HCT116 (cell line): ENCODE results near the gene OR1F1. TPM values are rescaled to one million over a fixed set of nuclear protein-coding genes. Genes with fewer than 3 reads are reported as not detected.

Experiments
- ATAC-seq: fragments of 200-7000 bp; cut with Tn5 transposase; 2 replicates; pipeline ENCODE4 v1.9.1; 2020; ENCODE audit warnings: mild to moderate bottlenecking, moderate library complexity
- BruUV-seq: library from RNA; stranded (reverse); fragments of 400-500 nt; replicated peaks from 2 replicates; lab custom pipeline; 2021; lab: Mats Ljungman, UMichigan
- CTCF ChIA-PET: fragments of 300-600 bp; sonication (Branson Sonifier 250); formaldehyde crosslinking; loops from one replicate; lab custom pipeline; 2021; ENCODE audit warnings: antibody characterized with exemption; lab: Charles Lee
- POLR2A ChIA-PET: fragments of 300-600, 350-600 bp; sonication (Branson Sonifier 250); formaldehyde crosslinking; loops from one replicate; lab custom pipeline; 2021; ENCODE audit warnings: antibody characterized with exemption; lab: Charles Lee
- RAD21 ChIA-PET, 2 experiments: fragments of 300-600 bp; sonication (Branson Sonifier 250); formaldehyde crosslinking; loops; one replicate each; lab custom pipeline; 2023; ENCODE audit warnings: low total read pairs in 2 of 2; ENCODE audit not compliant: uncharacterized antibody in 2 of 2, unreplicated experiment in 2 of 2, low non-redundant PET in 1 of 2; lab: Charles Lee
- DNase-seq: peaks from one replicate; pipeline ENCODE4 v3.0.0-alpha.2; 2010; ENCODE audit warnings: low read depth, low spot score
- H2AFZ ChIP-seq: fragments of 200-600 bp; shearing (Covaris generic), sonication (generic); 2 replicates; pipeline ENCODE4 v1.6.1; 2017; ENCODE audit warnings: low read depth, mixed run types, mixed read lengths, antibody characterized with exemption, low read length; ENCODE audit not compliant: poor library complexity, severe bottlenecking
- H3K27ac ChIP-seq: 2 replicates; pipeline ENCODE4 v1.5.1; 2012; ENCODE audit warnings: low read depth, low read length
- H3K27me3 ChIP-seq: fragments of 200-600 bp; sonication (generic); 2 replicates; pipeline ENCODE4 v1.6.1; 2016; ENCODE audit warnings: mixed run types, low read length, mixed read lengths; ENCODE audit not compliant: insufficient read depth
- H3K36me3 ChIP-seq, 2 experiments: fragments of 200-500 bp in 1 of 2; fragments of 200-600 bp in 1 of 2; sonication (Bioruptor generic) in 1 of 2; sonication (generic) in 1 of 2; 2 replicates each; pipeline versions ENCODE4 v1.5.1 to v1.6.1; 2014 to 2016; ENCODE audit warnings: low read length in 2 of 2, inconsistent platforms in 1 of 2, mixed read lengths in 1 of 2, mixed run types in 1 of 2; ENCODE audit not compliant: insufficient read depth in 2 of 2, control insufficient read depth in 1 of 2
- H3K4me1 ChIP-seq, 2 experiments: fragments of 200-600 bp in 1 of 2; sonication (generic) in 1 of 2; 2 replicates each; pipeline versions ENCODE4 v1.5.1 to v1.6.1; 2012 to 2017; ENCODE audit warnings: low read length in 2 of 2, inconsistent platforms in 1 of 2, mild to moderate bottlenecking in 1 of 2, mixed read lengths in 1 of 2, mixed run types in 1 of 2, moderate library complexity in 1 of 2; ENCODE audit not compliant: insufficient read depth in 2 of 2, control insufficient read depth in 1 of 2
- H3K4me2 ChIP-seq: fragments of 200-600 bp; sonication (generic); 2 replicates; pipeline ENCODE4 v1.6.1; 2017; ENCODE audit warnings: mixed run types, low read length, mixed read lengths
- H3K4me3 ChIP-seq, 2 experiments: fragments of 200-600 bp in 1 of 2; sonication (generic) in 1 of 2; replicated peaks in 1 of 2; 2 replicates each; pipeline ENCODE4 v1.5.1; 2011 to 2016; ENCODE audit warnings: low read length in 2 of 2, control low read depth in 1 of 2, low read depth in 1 of 2, mild to moderate bottlenecking in 1 of 2, mixed read lengths in 1 of 2, mixed run types in 1 of 2
- H3K79me2 ChIP-seq: fragments of 200-600 bp; sonication (generic); 2 replicates; pipeline ENCODE4 v1.6.1; 2017; ENCODE audit warnings: mild to moderate bottlenecking, mixed run types, low read length, moderate library complexity, mixed read lengths; ENCODE audit not compliant: insufficient read depth
- H3K9ac ChIP-seq: fragments of 200-600 bp; sonication (generic); 2 replicates; pipeline ENCODE4 v1.6.1; 2016; ENCODE audit warnings: low read length, mixed read lengths
- H3K9me2 ChIP-seq: fragments of 200-600 bp; sonication (generic), shearing (Covaris generic); 2 replicates; pipeline ENCODE4 v1.6.1; 2017; ENCODE audit warnings: mixed run types, mild to moderate bottlenecking, moderate library complexity; ENCODE audit not compliant: insufficient read depth
- H3K9me3 ChIP-seq, 2 experiments: fragments of 200-500 bp in 1 of 2; fragments of 200-600 bp in 1 of 2; sonication (Bioruptor generic) in 1 of 2; sonication (generic) in 1 of 2; 2 replicates each; pipeline ENCODE4 v1.6.1; 2014 to 2017; ENCODE audit warnings: low read length in 2 of 2, mixed read lengths in 2 of 2, inconsistent platforms in 1 of 2, low read depth in 1 of 2, mild to moderate bottlenecking in 1 of 2, mixed run types in 1 of 2, moderate library complexity in 1 of 2; ENCODE audit not compliant: control insufficient read depth in 1 of 2, insufficient read depth in 1 of 2
- H4K20me1 ChIP-seq: fragments of 200-600 bp; sonication (generic), shearing (Covaris generic); 2 replicates; pipeline ENCODE4 v1.6.1; 2017; ENCODE audit warnings: mixed run types, mild to moderate bottlenecking, moderate library complexity; ENCODE audit not compliant: insufficient read depth
- CBX3 ChIP-seq: IDR thresholded peaks from 2 replicates; pipeline ENCODE4 v1.6.1; 2012; ENCODE audit warnings: low read depth
- CEBPB ChIP-seq: IDR thresholded peaks from 2 replicates; pipeline ENCODE4 v1.6.1; 2012; ENCODE audit warnings: low read depth
- CTCF ChIP-seq, 3 experiments: fragments of 200-600 bp in 1 of 3; sonication (generic) in 1 of 3; IDR thresholded peaks in 2 of 3; conservative IDR thresholded peaks in 1 of 3; 2 replicates each; pipeline ENCODE4 v1.5.1; 2012 to 2017; ENCODE audit warnings: low read depth in 2 of 3, low read length in 2 of 3, antibody characterized with exemption in 1 of 3, borderline replicate concordance in 1 of 3, control low read depth in 1 of 3, mild to moderate bottlenecking in 1 of 3, mixed read lengths in 1 of 3, mixed run types in 1 of 3, moderate library complexity in 1 of 3; ENCODE audit not compliant: insufficient read depth in 1 of 3
- JUND ChIP-seq: IDR thresholded peaks from 2 replicates; pipeline ENCODE4 v1.6.1; 2012
- MAX ChIP-seq: IDR thresholded peaks from 2 replicates; pipeline ENCODE4 v1.6.1; 2012
- POLR2A ChIP-seq: IDR thresholded peaks from 2 replicates; pipeline ENCODE4 v1.7.0; 2011; ENCODE audit warnings: borderline replicate concordance; ENCODE audit not compliant: insufficient read depth, insufficient read length; ENCODE audit errors: extremely low read depth
- POLR2AphosphoS5 ChIP-seq: IDR thresholded peaks from 2 replicates; pipeline ENCODE4 v1.6.1; 2011; ENCODE audit warnings: mild to moderate bottlenecking, low read depth, low read length, moderate library complexity
- RAD21 ChIP-seq: IDR thresholded peaks from 2 replicates; pipeline ENCODE4 v1.6.1; 2012; ENCODE audit warnings: low read depth, mild to moderate bottlenecking
- SP1 ChIP-seq: IDR thresholded peaks from 2 replicates; pipeline ENCODE4 v1.6.1; 2012; ENCODE audit warnings: low read depth
- SRF ChIP-seq: IDR thresholded peaks from 2 replicates; pipeline ENCODE4 v1.6.1; 2012; ENCODE audit warnings: low read depth
- ZFX ChIP-seq: fragments of 450-650 bp; IDR thresholded peaks from 2 replicates; pipeline ENCODE4 v1.6.1; 2017
- ZNF274 ChIP-seq: fragments of 200-500 bp; sonication (Bioruptor generic); IDR thresholded peaks from 2 replicates; pipeline ENCODE4 v1.6.1; 2014; ENCODE audit warnings: mild to moderate bottlenecking, low read depth, low read length, inconsistent platforms
- intact Hi-C: fragments of 100-400 bp; cut with micrococcal nuclease; formaldehyde crosslinking; loops from 2 replicates; pipeline ENCODE4 v1.10.0; 2022
- total RNA-seq: library from RNA; stranded (reverse); gene quantifications from one replicate; pipeline ENCODE4 v1.2.1, GENCODE V29; 2021; ENCODE audit not compliant: unreplicated experiment

OR1F1 gene
- total RNA-seq, 1 experiment from 2014 or later: not detected

- Histone ChIP-seq H3K9ac (no peak overlapping the region), H3K4me1 (peaks cover 11 to 43% of the 10 kb centered on the region in 2 experiments; a peak in 3 of 4 replicates), H3K36me3 (no peaks in the 10 kb centered on the region), H2AFZ (no peak overlapping the region), H3K9me3 (no peaks in the 10 kb centered on the region), H3K9me2 (no peaks in the 10 kb centered on the region), H4K20me1 (no peaks in the 10 kb centered on the region), H3K27me3 (no peaks in the 10 kb centered on the region), H3K27ac (peak overlapping the region; percentile 4; the same call in 1 of the 2 replicates), H3K79me2 (no peaks in the 10 kb centered on the region), H3K4me3 (no peak overlapping the region), H3K4me2 (peak overlapping the region; percentile 41)
- intact Hi-C loops: loop anchor here (5.0 kb wide), 2 partner anchors 35 to 270 kb away; no protein-coding TSS in a partner anchor
- BruUV-seq: no TSS peak
- DNase-seq (no peak), ATAC-seq (no peak)
- CTCF ChIA-PET: interaction anchor here (1.1 to 2.0 kb wide), 4 partner anchors 15 to 58 kb away, joined by 3 to 8 read pairs (median 6); no protein-coding TSS in a partner anchor
- TF ChIP-seq CBX3: no peak
- no peak for TF ChIP-seq JUND
- TF ChIP-seq RAD21: no peak
- no peak for TF ChIP-seq CEBPB
- no peak for TF ChIP-seq CTCF (IDR thresholded peaks at IDR 0.05 in 2 of 3, conservative IDR thresholded peaks at IDR 0.05 in 1 of 3; ENCODE audit: borderline replicate concordance in 1 of 3, insufficient read depth in 1 of 3, low read depth in 2 of 3, low read length in 2 of 3)
- TF ChIP-seq SP1: no peak
- no peak for TF ChIP-seq POLR2AphosphoS5
- TF ChIP-seq SRF: no peak
- no peak for TF ChIP-seq POLR2A
- TF ChIP-seq MAX: no peak
- TF ChIP-seq ZNF274: no peak
- no peak for TF ChIP-seq ZFX
- POLR2A ChIA-PET: interaction anchor here (1.0 to 1.6 kb wide), 4 partner anchors 15 to 37 kb away, joined by 3 to 8 read pairs (median 4); no protein-coding TSS in a partner anchor
- RAD21 ChIA-PET: interaction anchor here in 1 of 2 experiments (1.0 kb wide), 1 partner anchor 15 kb away, joined by 3 read pairs; no protein-coding TSS in a partner anchor
Measured at GRCh38 chr16:3186946-3187690, 886 bp upstream of the OR1F1 start.
